Stimulated activated CD4-positive, alpha-beta T cell treated with anti-CD3 and anti-CD28 coated beads, TNF-alpha, amount 100 ng/mL, for 4 hours (primary cell): ENCODE results near the gene PIK3R4.

Experiments
- DNase-seq, 3 experiments: peaks; one replicate each; pipeline ENCODE4 v3.0.0-alpha.2; 2020; ENCODE audit warnings: low read depth in 3 of 3

Gene PIK3R4

DNA sequence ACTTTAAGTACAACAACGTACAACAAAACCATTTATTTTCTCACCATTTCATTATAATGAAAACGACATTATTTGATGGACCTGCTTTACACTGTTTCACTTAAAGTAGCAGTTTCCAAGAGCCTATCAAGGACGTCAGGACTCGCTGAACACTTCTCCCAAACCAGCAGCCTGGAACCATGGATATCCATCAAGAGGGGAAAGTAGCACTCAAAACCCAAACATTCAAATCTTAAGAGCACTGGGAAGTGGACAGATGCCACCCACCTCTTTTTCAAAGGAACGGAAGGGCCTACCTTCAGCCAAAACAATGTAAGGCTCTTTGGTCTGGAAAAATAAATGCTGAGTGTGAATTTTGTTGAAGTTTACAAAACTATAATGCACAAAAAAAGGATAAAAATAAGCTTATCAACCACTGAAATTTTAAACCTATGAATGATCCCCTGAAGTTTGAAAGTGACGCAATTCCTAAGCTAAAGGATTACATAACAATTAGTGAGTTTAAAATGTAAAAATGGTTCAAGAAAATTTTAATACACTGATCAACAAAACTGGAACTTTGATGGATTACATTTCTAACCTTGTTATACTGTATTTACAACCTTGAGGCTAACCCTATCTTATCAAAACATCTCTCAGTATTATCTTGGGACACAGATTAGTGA is 4.6 kb downstream of the PIK3R4 start:
- DNase-seq, result no peak

GRCh38 chr3:130739848-130740247 is 6.8 kb downstream of the PIK3R4 start:
- DNase-seq, result no peak

- DNase-seq, result no peak
Measured at GRCh38 chr3:130738241-130738640, 8.4 kb downstream of the PIK3R4 start.

GRCh38 chr3:130737622-130738021 is 9.0 kb downstream of the PIK3R4 start:
- DNase-seq, result no peak

GRCh38 chr3:130733236-130733875 is 13.3 kb downstream of the PIK3R4 start:
- no peak for DNase-seq

DNA sequence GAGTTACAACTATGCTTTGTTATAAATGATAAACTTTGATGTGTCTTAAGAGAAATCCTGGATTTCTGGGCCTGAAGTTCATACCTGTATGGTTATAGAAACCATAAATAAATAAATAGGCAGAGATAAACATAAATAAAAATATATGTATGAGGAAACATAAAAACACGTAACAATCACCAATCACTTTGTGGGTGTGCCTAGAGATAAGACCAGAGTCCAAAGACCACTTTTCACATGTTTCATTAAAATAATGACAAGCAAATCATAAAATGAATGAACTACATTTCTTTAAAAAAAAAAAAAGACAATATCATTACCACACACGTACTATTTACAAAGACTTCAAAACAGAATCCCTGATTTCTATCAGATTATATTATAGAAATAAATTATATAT is 14.1 kb downstream of the PIK3R4 start:
- DNase-seq, result no peak

- DNase-seq, result no peak
Measured at GRCh38 chr3:130731817-130732216, 14.8 kb downstream of the PIK3R4 start.

- no peak for DNase-seq
Measured at GRCh38 chr3:130729154-130729553, 17.5 kb downstream of the PIK3R4 start.

- no peak for DNase-seq
Measured at GRCh38 chr3:130728037-130728436, 18.6 kb downstream of the PIK3R4 start.

- no peak for DNase-seq
Measured at GRCh38 chr3:130725746-130726145, 20.9 kb downstream of the PIK3R4 start.

GRCh38 chr3:130715616-130716015 is 31.0 kb downstream of the PIK3R4 start:
- DNase-seq, result no peak

- DNase-seq, result no peak
Measured at GRCh38 chr3:130712718-130713423, 33.8 kb downstream of the PIK3R4 start.

DNA sequence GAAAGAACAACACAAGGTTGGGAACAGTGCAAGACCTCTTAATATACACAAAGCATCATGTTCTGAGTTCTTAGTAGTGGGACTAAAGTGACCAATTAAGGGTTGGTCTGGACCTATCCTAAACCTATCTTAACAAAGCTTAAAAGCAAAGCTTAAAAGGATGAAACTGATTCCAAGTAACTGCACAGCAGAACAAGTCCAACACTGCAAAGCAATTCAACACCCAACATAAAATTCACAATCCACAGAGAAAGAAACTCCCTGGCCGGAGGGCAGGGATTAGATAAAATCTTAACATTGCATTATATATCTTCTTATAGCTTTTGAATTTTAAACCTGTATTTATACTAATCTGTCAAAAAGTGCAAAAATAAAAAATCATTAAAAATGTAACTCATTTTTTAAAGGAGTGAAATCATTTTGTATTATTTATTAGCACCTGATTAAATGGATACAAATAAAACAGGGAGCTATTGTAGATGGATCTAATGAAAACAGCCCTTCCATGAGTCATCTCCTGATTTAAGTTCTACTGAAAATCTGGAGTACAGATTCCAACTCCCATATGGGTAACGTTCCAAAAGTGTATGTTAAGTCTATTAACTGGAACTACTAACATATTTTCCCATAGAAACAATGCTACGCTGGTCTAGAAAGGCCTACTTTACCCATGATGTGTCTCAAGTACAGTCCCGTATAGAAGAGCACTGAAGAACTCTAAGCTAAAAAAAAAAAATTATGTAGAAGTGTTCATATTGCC is 34.9 kb downstream of the PIK3R4 start:
- no peak for DNase-seq

GRCh38 chr3:130709671-130710070 is 37.0 kb downstream of the PIK3R4 start:
- DNase-seq, result no peak

GRCh38 chr3:130707902-130708601 is 38.6 kb downstream of the PIK3R4 start:
- no peak for DNase-seq

- DNase-seq, result no peak
Measured at GRCh38 chr3:130705501-130705900, 41.1 kb downstream of the PIK3R4 start.

DNA sequence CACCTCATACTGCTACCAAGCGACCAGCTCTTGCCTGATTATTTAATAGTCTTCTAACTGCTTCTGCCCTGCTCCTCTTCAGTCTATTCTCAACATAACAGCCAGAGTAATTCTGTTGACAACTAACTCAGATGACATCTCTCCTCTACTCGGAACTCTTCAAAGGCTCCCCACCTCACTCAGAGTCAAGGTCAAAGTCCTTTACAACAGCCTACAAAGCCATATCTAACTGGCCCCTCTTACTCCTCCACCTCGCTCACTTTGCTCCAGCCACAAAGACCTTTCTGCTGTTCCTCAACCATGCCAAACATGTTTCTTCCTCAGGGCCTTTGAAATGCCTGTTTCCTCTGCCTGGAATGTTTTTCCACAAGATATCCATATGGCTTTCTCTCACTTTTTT is 43.6 kb downstream of the PIK3R4 start:
- no peak for DNase-seq

DNA sequence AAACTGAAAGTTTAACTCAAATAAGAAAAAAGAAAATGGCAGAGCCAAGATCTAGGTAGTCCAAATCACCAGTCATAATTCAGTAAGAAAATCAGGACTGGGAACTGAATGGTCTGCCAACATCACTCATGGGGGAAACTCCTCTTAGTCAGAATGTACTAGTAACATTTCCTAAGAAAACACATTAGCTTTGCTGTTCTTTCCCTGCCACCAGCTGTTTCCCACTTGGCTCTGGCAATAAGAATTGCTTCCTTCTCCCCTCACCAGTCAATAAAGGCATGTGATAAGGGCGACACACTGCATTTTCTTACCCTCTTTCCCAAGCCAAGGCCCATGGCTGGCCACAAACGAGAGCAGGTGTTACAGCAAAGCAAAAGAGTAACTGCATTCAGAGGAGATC is 46.1 kb downstream of the PIK3R4 start:
- no peak for DNase-seq

DNA sequence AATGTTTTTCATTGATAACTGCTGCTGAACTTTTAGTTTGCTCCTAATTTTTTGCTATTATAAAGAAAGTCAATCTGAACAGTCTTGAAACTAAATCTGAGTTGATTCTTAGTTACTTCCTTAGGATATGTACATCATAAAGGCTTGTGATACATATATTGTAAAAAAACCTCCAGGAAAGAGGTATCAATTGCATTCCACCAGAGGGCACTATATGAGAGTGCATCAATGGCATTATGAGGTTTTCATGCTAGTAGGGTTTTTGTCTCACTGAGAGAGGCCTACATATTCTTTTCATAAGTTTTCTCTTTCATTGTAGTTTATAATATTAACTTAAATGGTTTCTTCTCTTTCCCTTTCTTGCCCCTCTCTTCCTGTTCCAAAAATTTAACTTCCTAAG is 46.9 kb downstream of the PIK3R4 start:
- no peak for DNase-seq

GRCh38 chr3:130693314-130693713 is 53.3 kb downstream of the PIK3R4 start:
- DNase-seq, result no peak

- no peak for DNase-seq
Measured at GRCh38 chr3:130692455-130692854, 54.2 kb downstream of the PIK3R4 start.
